Choroid plexus epithelial cell (primary cell): Measurements from ENCODE around the gene OMP.
A peak's percentile ranks its signal among the peaks of the same experiment; 100 is the strongest.

Source experiments
- DNase-seq: peaks from one replicate; pipeline ENCODE4 v3.0.0-alpha.2; 2010; ENCODE audit warnings: low read depth
- H3K4me3 ChIP-seq: 2 replicates; pipeline ENCODE4 v1.5.1; 2011; ENCODE audit warnings: low read depth, mild to moderate bottlenecking, control low read depth, low read length, moderate library complexity
- TF ChIP-seq, protein P1 (sequence below): conservative IDR thresholded peaks from 2 replicates; pipeline ENCODE4 v1.5.1; 2011; ENCODE audit warnings: low read depth, mild to moderate bottlenecking, control low read depth, inconsistent platforms, low read length, moderate library complexity

Gene OMP

GRCh38 chr11:77152846-77153245 is 50.2 kb downstream of the OMP start:
- TF ChIP-seq, protein P1, sequence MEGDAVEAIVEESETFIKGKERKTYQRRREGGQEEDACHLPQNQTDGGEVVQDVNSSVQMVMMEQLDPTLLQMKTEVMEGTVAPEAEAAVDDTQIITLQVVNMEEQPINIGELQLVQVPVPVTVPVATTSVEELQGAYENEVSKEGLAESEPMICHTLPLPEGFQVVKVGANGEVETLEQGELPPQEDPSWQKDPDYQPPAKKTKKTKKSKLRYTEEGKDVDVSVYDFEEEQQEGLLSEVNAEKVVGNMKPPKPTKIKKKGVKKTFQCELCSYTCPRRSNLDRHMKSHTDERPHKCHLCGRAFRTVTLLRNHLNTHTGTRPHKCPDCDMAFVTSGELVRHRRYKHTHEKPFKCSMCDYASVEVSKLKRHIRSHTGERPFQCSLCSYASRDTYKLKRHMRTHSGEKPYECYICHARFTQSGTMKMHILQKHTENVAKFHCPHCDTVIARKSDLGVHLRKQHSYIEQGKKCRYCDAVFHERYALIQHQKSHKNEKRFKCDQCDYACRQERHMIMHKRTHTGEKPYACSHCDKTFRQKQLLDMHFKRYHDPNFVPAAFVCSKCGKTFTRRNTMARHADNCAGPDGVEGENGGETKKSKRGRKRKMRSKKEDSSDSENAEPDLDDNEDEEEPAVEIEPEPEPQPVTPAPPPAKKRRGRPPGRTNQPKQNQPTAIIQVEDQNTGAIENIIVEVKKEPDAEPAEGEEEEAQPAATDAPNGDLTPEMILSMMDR, result no peak
- DNase-seq, result peak; percentile 57

More at GRCh38 chr11:77152846-77153245, 50.2 kb downstream of the OMP start:
- no peak overlapping the region for H3K4me3 ChIP-seq
